OCI-LY7 (cell line): Measurements from ENCODE around the gene DNM3. TPM values are rescaled to one million over a fixed set of nuclear protein-coding genes. Genes with fewer than 3 reads are reported as not detected.

Source experiments
- BruUV-seq: library from RNA; stranded (reverse); fragments of 400-500 nt; replicated peaks from 2 replicates; lab custom pipeline; 2021; lab: Mats Ljungman, UMichigan
- CTCF ChIA-PET: fragments of 300-600 bp; sonication (Branson Sonifier 250); formaldehyde crosslinking; loops from one replicate; lab custom pipeline; 2022; ENCODE audit warnings: antibody characterized with exemption; ENCODE audit not compliant: unreplicated experiment; lab: Charles Lee
- POLR2A ChIA-PET: fragments of 300-600 bp; sonication (Branson Sonifier 250); formaldehyde crosslinking; loops from one replicate; lab custom pipeline; 2022; ENCODE audit warnings: antibody characterized with exemption; lab: Charles Lee
- DNase-seq: peaks from one replicate; pipeline ENCODE4 v3.0.0-alpha.2; 2015; ENCODE audit warnings: low spot score
- H2AFZ ChIP-seq: fragments of 200-600 bp; sonication (generic), shearing (Covaris generic); 2 replicates; pipeline ENCODE4 v1.6.1; 2014; ENCODE audit warnings: mild to moderate bottlenecking, antibody characterized with exemption, low read length, moderate library complexity
- H3K27ac ChIP-seq: fragments of 200-600 bp; sonication (generic); 2 replicates; pipeline ENCODE4 v1.5.1; 2014; ENCODE audit warnings: mixed run types, low read depth, mild to moderate bottlenecking, moderate library complexity, low read length, inconsistent platforms; ENCODE audit not compliant: poor library complexity, severe bottlenecking
- H3K36me3 ChIP-seq: fragments of 200-600 bp; sonication (generic); 2 replicates; pipeline ENCODE4 v1.6.1; 2014; ENCODE audit warnings: mild to moderate bottlenecking, antibody characterized with exemption, low read length, moderate library complexity, mixed read lengths; ENCODE audit not compliant: insufficient read depth
- H3K4me1 ChIP-seq: fragments of 200-600 bp; sonication (generic); 2 replicates; pipeline ENCODE4 v1.5.1; 2014; ENCODE audit warnings: mild to moderate bottlenecking, low read length; ENCODE audit not compliant: insufficient read depth, poor library complexity, severe bottlenecking
- H3K4me2 ChIP-seq: fragments of 200-600 bp; sonication (generic); 2 replicates; pipeline ENCODE4 v1.6.1; 2014; ENCODE audit warnings: mild to moderate bottlenecking, low read length
- H3K4me3 ChIP-seq: fragments of 200-600 bp; sonication (generic); 2 replicates; pipeline ENCODE4 v1.5.1; 2014; ENCODE audit warnings: mild to moderate bottlenecking, low read depth, low read length; ENCODE audit not compliant: poor library complexity, severe bottlenecking
- H3K79me2 ChIP-seq: fragments of 200-600 bp; sonication (generic); 2 replicates; pipeline ENCODE4 v1.6.1; 2016; ENCODE audit warnings: low read depth, mild to moderate bottlenecking, low read length, moderate library complexity, mixed read lengths; ENCODE audit not compliant: insufficient read depth
- H3K9me2 ChIP-seq: fragments of 200-600 bp; sonication (generic); 2 replicates; pipeline ENCODE4 v1.6.1; 2016; ENCODE audit warnings: mild to moderate bottlenecking, low read length, mixed read lengths; ENCODE audit not compliant: insufficient read depth
- H3K9me3 ChIP-seq: fragments of 200-600 bp; sonication (generic); 2 replicates; pipeline ENCODE4 v1.6.1; 2014; ENCODE audit warnings: mild to moderate bottlenecking, mixed run types, low read length, mixed read lengths
- H4K20me1 ChIP-seq: fragments of 200-600 bp; sonication (generic); 2 replicates; pipeline ENCODE4 v1.6.1; 2014; ENCODE audit warnings: mild to moderate bottlenecking, antibody characterized with exemption, low read length, moderate library complexity, mixed read lengths; ENCODE audit not compliant: insufficient read depth
- EZH2phosphoT487 ChIP-seq: fragments of 200-600 bp; sonication (generic); IDR thresholded peaks from 2 replicates; pipeline ENCODE4 v1.6.1; 2018; ENCODE audit warnings: low read depth, borderline replicate concordance, mild to moderate bottlenecking, mixed run types, antibody characterized with exemption, low read length, moderate library complexity, mixed read lengths
- intact Hi-C: fragments of 100-400 bp; cut with micrococcal nuclease; formaldehyde crosslinking; loops from one replicate; pipeline ENCODE4 v1.10.0; 2022; ENCODE audit not compliant: unreplicated experiment
- total RNA-seq, 2 experiments: library from RNA; depleted of rRNA in 1 of 2; stranded (reverse); fragments of >200 nt in 1 of 2; shearing (Covaris generic) in 1 of 2; gene quantifications; 2 replicates each; pipeline ENCODE4 v1.2.3, GENCODE V29; 2014 to 2022
- TF ChIP-seq, protein P1 (sequence below): fragments of 200-600 bp; sonication (generic); conservative IDR thresholded peaks from 2 replicates; pipeline ENCODE4 v1.5.1; 2014; ENCODE audit warnings: mild to moderate bottlenecking, antibody characterized with exemption, low read length, moderate library complexity, mixed read lengths

Gene DNM3
- total RNA-seq, 2 experiments from 2014 or later, result 0.47 to 0.61 TPM

DNA sequence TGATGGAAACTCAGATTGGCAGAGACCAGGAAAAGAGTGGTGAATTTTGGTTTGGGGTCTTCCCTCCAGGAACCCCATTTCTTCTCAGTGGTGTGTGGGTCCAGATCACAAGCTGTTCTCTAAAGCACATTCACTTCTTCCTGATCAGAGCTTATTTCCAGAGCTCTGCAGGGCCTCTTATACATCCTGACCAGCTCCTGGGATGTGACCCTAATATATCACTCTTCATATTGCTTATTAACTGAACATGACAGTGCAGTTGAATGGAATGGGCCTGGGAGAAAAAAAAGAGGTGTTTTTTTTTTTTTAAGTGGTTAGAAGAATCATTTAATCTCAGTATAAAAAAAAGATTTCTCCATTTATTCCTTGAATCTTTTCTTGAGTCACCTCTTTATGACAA is 29.6 kb upstream of the DNM3 start:
- Histone ChIP-seq H2AFZ (no peak overlapping the region), H3K27ac (no peak overlapping the region), H3K9me2 (no peaks in the 10 kb centered on the region), H3K4me1 (no peaks in the 10 kb centered on the region), H3K9me3 (no peaks in the 10 kb centered on the region), H3K79me2 (no peaks in the 10 kb centered on the region), H3K36me3 (no peaks in the 10 kb centered on the region), H3K4me2 (no peak overlapping the region), H3K4me3 (no peak overlapping the region), H4K20me1 (no peaks in the 10 kb centered on the region)
- intact Hi-C loops, result no loop called here
- no peak for TF ChIP-seq EZH2phosphoT487
- TF ChIP-seq, protein P1, sequence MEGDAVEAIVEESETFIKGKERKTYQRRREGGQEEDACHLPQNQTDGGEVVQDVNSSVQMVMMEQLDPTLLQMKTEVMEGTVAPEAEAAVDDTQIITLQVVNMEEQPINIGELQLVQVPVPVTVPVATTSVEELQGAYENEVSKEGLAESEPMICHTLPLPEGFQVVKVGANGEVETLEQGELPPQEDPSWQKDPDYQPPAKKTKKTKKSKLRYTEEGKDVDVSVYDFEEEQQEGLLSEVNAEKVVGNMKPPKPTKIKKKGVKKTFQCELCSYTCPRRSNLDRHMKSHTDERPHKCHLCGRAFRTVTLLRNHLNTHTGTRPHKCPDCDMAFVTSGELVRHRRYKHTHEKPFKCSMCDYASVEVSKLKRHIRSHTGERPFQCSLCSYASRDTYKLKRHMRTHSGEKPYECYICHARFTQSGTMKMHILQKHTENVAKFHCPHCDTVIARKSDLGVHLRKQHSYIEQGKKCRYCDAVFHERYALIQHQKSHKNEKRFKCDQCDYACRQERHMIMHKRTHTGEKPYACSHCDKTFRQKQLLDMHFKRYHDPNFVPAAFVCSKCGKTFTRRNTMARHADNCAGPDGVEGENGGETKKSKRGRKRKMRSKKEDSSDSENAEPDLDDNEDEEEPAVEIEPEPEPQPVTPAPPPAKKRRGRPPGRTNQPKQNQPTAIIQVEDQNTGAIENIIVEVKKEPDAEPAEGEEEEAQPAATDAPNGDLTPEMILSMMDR, result no peak
- ChIA-PET CTCF (interaction anchor here (0.8 kb wide), 1 partner anchor 13 kb away, joined by 3 read pairs; no protein-coding TSS in a partner anchor), POLR2A (interaction anchor here (0.9 kb wide), 1 partner anchor 348 kb away, joined by 3 read pairs; no protein-coding TSS in a partner anchor)
- no TSS peak for BruUV-seq
- no peak for DNase-seq

DNA sequence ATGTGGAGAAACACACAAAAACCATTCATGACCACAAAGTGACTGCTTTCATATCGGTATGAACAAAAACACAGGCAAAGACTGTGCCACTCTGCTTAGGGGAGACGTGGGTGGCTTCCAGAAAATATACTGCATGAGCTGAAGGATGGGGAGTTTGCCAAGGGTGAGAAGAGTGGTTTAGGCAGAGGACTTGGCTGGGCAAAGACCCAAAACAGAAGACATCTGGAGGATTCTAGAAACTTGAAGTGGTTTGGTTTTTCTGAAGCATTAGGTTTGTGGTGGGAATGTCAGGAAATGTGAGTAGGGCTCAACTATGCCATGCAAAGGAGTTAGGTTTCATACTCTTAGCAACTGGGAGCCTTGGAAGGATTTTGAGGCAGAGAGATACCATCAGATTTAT is 26.6 kb upstream of the DNM3 start:
- TF ChIP-seq, protein P1, result no peak
- CTCF ChIA-PET, result no interaction called here

DNA sequence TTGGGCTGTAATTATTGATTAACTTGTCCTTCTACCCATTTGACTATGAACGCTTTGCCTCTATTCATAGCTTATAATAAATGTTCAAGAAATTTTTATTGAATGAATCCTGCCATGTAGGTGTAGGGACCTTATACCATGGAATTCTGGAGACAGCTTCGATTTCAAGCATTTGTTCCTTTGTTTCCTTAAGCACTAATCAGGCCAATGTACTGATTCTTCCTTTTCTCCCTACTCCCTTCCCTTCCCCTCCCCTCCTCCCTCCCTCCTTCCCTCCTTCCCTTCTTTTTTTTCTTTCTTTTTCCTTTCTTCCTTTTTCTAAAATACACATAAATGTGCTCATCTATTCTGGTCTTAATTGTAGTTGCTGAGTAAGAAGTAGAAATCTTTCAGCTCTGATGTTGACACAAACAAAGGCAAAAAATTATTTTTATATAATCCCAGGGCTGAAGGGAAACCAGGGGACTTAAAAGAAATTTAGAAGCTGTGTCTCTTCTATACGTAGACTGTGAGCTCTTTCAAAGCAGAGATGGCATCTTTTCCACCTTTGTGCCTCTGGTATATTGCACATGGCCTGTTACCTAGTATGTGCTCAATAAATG is 24.9 kb upstream of the DNM3 start:
- H3K4me3 ChIP-seq, result no peak overlapping the region
- intact Hi-C loops, result no loop called here
- TF ChIP-seq, protein P1, result no peak
- TF ChIP-seq EZH2phosphoT487, result no peak
- BruUV-seq, result no TSS peak
- H3K27ac ChIP-seq, result no peak overlapping the region
- no peak overlapping the region for H3K4me2 ChIP-seq
- no peak overlapping the region for H2AFZ ChIP-seq
- DNase-seq, result no peak
- H3K79me2 ChIP-seq, result no peaks in the 10 kb centered on the region
- CTCF ChIA-PET, result no interaction called here
- H3K9me3 ChIP-seq, result no peaks in the 10 kb centered on the region
- H3K9me2 ChIP-seq, result no peaks in the 10 kb centered on the region
- no peaks in the 10 kb centered on the region for H4K20me1 ChIP-seq
- H3K4me1 ChIP-seq, result no peaks in the 10 kb centered on the region
- POLR2A ChIA-PET, result interaction anchor here (0.9 to 1.3 kb wide), 3 partner anchors 8 to 35 kb away, joined by 3 to 5 read pairs (median 4); partner anchors contain the start of gene METTL13
- H3K36me3 ChIP-seq, result no peaks in the 10 kb centered on the region

More for the DNA sequence above, 26.6 kb upstream of the DNM3 start:
- no peaks in the 10 kb centered on the region for H3K9me3 ChIP-seq
- no peaks in the 10 kb centered on the region for H4K20me1 ChIP-seq
- no peak overlapping the region for H3K27ac ChIP-seq
- no peaks in the 10 kb centered on the region for H3K4me1 ChIP-seq
- no peak overlapping the region for H3K4me2 ChIP-seq
- H2AFZ ChIP-seq, result no peak overlapping the region
- POLR2A ChIA-PET, result no interaction called here
- intact Hi-C loops, result no loop called here
- DNase-seq, result no peak
- BruUV-seq, result no TSS peak
- no peaks in the 10 kb centered on the region for H3K79me2 ChIP-seq
- H3K4me3 ChIP-seq, result no peak overlapping the region
- no peaks in the 10 kb centered on the region for H3K9me2 ChIP-seq
- no peaks in the 10 kb centered on the region for H3K36me3 ChIP-seq
